Measurements from ENCODE around the gene SLC4A2.
"Not testable (repeated sequence)": the region's sequence is repeated elsewhere in the genome, so short reads cannot be mapped to it uniquely, and the experiment has no call there.

The SLC4A2 gene

GRCh38 chr7:151039850-151040548 lies 19.4 kb upstream of the SLC4A2 start:
- no peaks in the 10 kb centered on the region for H3K9me3 ChIP-seq (ENCODE audit: insufficient read depth, low read depth, low read length)
- no peak for TF ChIP-seq EZH2phosphoT487 (IDR thresholded peaks at IDR 0.05; ENCODE audit: borderline replicate concordance)
- TF ChIP-seq CTCF (conservative IDR thresholded peaks at IDR 0.05; ENCODE audit: low read length) = no peak
- peaks cover 24% of the 10 kb centered on the region for H3K4me1 ChIP-seq (ENCODE audit: insufficient read depth, low read length, poor library complexity, severe bottlenecking)
- no peaks in the 10 kb centered on the region for H3K79me2 ChIP-seq (ENCODE audit: insufficient read depth, low read length)
- H3K36me3 ChIP-seq (ENCODE audit: insufficient read depth, low read length) = no peaks in the 10 kb centered on the region
- peak overlapping the region; percentile 25 for H3K4me3 ChIP-seq (ENCODE audit: low read length, poor library complexity, severe bottlenecking)
- no peaks in the 10 kb centered on the region for H3K27me3 ChIP-seq (ENCODE audit: insufficient read depth, low read length, poor library complexity, severe bottlenecking)
- no peak overlapping the region for H3K9ac ChIP-seq (ENCODE audit: low read depth, low read length, poor library complexity, severe bottlenecking)
- H4K20me1 ChIP-seq (ENCODE audit: insufficient read depth, low read length, poor library complexity, severe bottlenecking) = no peaks in the 10 kb centered on the region
- peaks cover 2% of the 10 kb centered on the region; the same call in 1 of the 2 replicates for H3F3A ChIP-seq (ENCODE audit: low read depth)
- no peak overlapping the region for H2AFZ ChIP-seq (ENCODE audit: low read length)
- no peaks in the 10 kb centered on the region for H3K9me2 ChIP-seq (replicated peaks; ENCODE audit: low read depth, low read length)
- peak overlapping the region; percentile 65 for H3K4me2 ChIP-seq (ENCODE audit: low read depth, low read length, poor library complexity, severe bottlenecking)

GRCh38 chr7:151040616-151041375 lies 18.6 kb upstream of the SLC4A2 start:
- Histone ChIP-seq H2AFZ (ENCODE audit: low read length) (no peak overlapping the region), H3K79me2 (ENCODE audit: insufficient read depth, low read length) (no peaks in the 10 kb centered on the region), H3K4me2 (ENCODE audit: low read depth, low read length, poor library complexity, severe bottlenecking) (no peak overlapping the region), H3K9ac (ENCODE audit: low read depth, low read length, poor library complexity, severe bottlenecking) (no peak overlapping the region), H3K4me3 (ENCODE audit: low read length, poor library complexity, severe bottlenecking) (no peak overlapping the region), H3K4me1 (ENCODE audit: insufficient read depth, low read length, poor library complexity, severe bottlenecking) (peaks cover 24% of the 10 kb centered on the region), H3K9me2 (replicated peaks; ENCODE audit: low read depth, low read length) (no peaks in the 10 kb centered on the region), H3F3A (ENCODE audit: low read depth) (peaks cover 2% of the 10 kb centered on the region; the same call in 1 of the 2 replicates), H3K27me3 (ENCODE audit: insufficient read depth, low read length, poor library complexity, severe bottlenecking) (no peaks in the 10 kb centered on the region), H4K20me1 (ENCODE audit: insufficient read depth, low read length, poor library complexity, severe bottlenecking) (no peaks in the 10 kb centered on the region), H3K9me3 (ENCODE audit: insufficient read depth, low read depth, low read length) (no peaks in the 10 kb centered on the region), H3K36me3 (ENCODE audit: insufficient read depth, low read length) (no peaks in the 10 kb centered on the region)
- TF ChIP-seq EZH2phosphoT487 (IDR thresholded peaks at IDR 0.05; ENCODE audit: borderline replicate concordance) = no peak
- TF ChIP-seq CTCF (conservative IDR thresholded peaks at IDR 0.05; ENCODE audit: low read length) = no peak

GRCh38 chr7:151043449-151043848 lies 15.9 kb upstream of the SLC4A2 start:
- not testable (repeated sequence) for H3K27me3 ChIP-seq (ENCODE audit: insufficient read depth, low read length, poor library complexity, severe bottlenecking); H3K4me2 ChIP-seq (ENCODE audit: low read depth, low read length, poor library complexity, severe bottlenecking); H3F3A ChIP-seq (ENCODE audit: low read depth); H2AFZ ChIP-seq (ENCODE audit: low read length); H3K9ac ChIP-seq (ENCODE audit: low read depth, low read length, poor library complexity, severe bottlenecking); H4K20me1 ChIP-seq (ENCODE audit: insufficient read depth, low read length, poor library complexity, severe bottlenecking); H3K79me2 ChIP-seq (ENCODE audit: insufficient read depth, low read length); H3K9me2 ChIP-seq (replicated peaks; ENCODE audit: low read depth, low read length); H3K36me3 ChIP-seq (ENCODE audit: insufficient read depth, low read length); H3K4me3 ChIP-seq (ENCODE audit: low read length, poor library complexity, severe bottlenecking); H3K9me3 ChIP-seq (ENCODE audit: insufficient read depth, low read depth, low read length)
- H3K4me1 ChIP-seq (ENCODE audit: insufficient read depth, low read length, poor library complexity, severe bottlenecking) = peaks cover 23% of the 10 kb centered on the region

Measured in Loucy (cell line).